ENCODE measurements around the gene ZNF296. TPM values are rescaled to one million over a fixed set of nuclear protein-coding genes. Genes with fewer than 3 reads are reported as not detected.

Gene ZNF296
- total and polyA plus RNA-seq, 2 of the 13 experiments (the other 11 are each of a cell fraction or from before 2014, with no cell fraction given): 0.26 to 0.62 TPM

GRCh38 chr19:45058622-45059159, 17.6 kb downstream of the ZNF296 start:
- no TSS peak for BruUV-seq (replicated peaks)
- ChIA-PET POLR2A (interaction anchor here (1.1 kb wide), 3 partner anchors 13 to 57 kb away, joined by 3 to 11 read pairs (median 9); partner anchors contain the start of genes CLASRP and RELB), CTCF (ENCODE audit: low intra/inter-chr PET ratio, low total read pairs) (interaction anchor here (1.2 to 3.0 kb wide), 3 partner anchors 42 to 72 kb away, joined by 3 to 40 read pairs (median 7); no protein-coding TSS in a partner anchor)
- H3K9me3 ChIP-seq (ENCODE audit: low read length): no peaks in the 10 kb centered on the region
- TF ChIP-seq RXRB (CRISPR knock-in tag; IDR thresholded peaks at IDR 0.05; ENCODE audit: borderline replicate concordance) (no peak), REPIN1 (CRISPR knock-in tag; IDR thresholded peaks at IDR 0.05; ENCODE audit: borderline replicate concordance, low read depth) (no peak), ZKSCAN8 (CRISPR knock-in tag; IDR thresholded peaks at IDR 0.05; ENCODE audit: borderline replicate concordance) (no peak), ZNF597 (CRISPR knock-in tag; IDR thresholded peaks at IDR 0.05) (no peak), PRDM15 (CRISPR knock-in tag; IDR thresholded peaks at IDR 0.05) (no peak), ZBTB42 (CRISPR knock-in tag; IDR thresholded peaks at IDR 0.05) (no peak)
- in situ Hi-C loops (cut with HindIII; ENCODE audit: extremely low pct_ligation_motif_present, low pct_unique_long_range_greater_than_20kb) (no loop called here), intact Hi-C loops (cut with micrococcal nuclease; ENCODE audit: unreplicated experiment) (loop anchor here (1.0 kb wide), 1 partner anchor 41 kb away; no protein-coding TSS in a partner anchor)
- no peak overlapping the region for H3K4me3 ChIP-seq (replicated peaks in 1 of 3; ENCODE audit: insufficient read depth in 1 of 3, low read depth in 2 of 3, low read length in 3 of 3)
- H4K20me1 ChIP-seq (ENCODE audit: insufficient read depth, low read length): peaks cover 5% of the 10 kb centered on the region; the same call in 1 of the 2 replicates
- no peak overlapping the region for H3K4me2 ChIP-seq (ENCODE audit: low read depth, low read length)
- H2AFZ ChIP-seq (ENCODE audit: low read length): no peak overlapping the region
- FAIRE-seq (no peak), DNase-seq (ENCODE audit: low spot score) (no peak), ATAC-seq (no peak)
- 95% methylated on average over 14 of the region's 14 CpGs for WGBS (ENCODE audit: low lambda C conversion rate)
- no peak overlapping the region for H3K27ac ChIP-seq (ENCODE audit: extremely low read length, insufficient read depth, low read length)
- no peak overlapping the region for H3K9ac ChIP-seq (ENCODE audit: insufficient read depth, low read depth, low read length)
- H3K36me3 ChIP-seq (replicated peaks in 1 of 2; ENCODE audit: control insufficient read depth in 1 of 2, insufficient read depth in 2 of 2, low read length in 2 of 2): peaks cover 60 to 86% of the 10 kb centered on the region in 2 experiments
- H3K79me2 ChIP-seq (ENCODE audit: insufficient read depth, low read length): no peaks in the 10 kb centered on the region
- no peaks in the 10 kb centered on the region for H3K27me3 ChIP-seq (ENCODE audit: control insufficient read depth in 1 of 2, insufficient read depth in 2 of 2, low read length in 2 of 2)
- H3K4me1 ChIP-seq (ENCODE audit: insufficient read depth, low read length): no peaks in the 10 kb centered on the region
